Hematopoietic multipotent progenitor cell treated with erythropoietin and hydrocortisone succinate and interleukin-3 and kit ligand, for 15 days (in vitro differentiated cells): ENCODE data around the gene MAPK8IP3.
"Not testable (repeated sequence)": the region's sequence is repeated elsewhere in the genome, so short reads cannot be mapped to it uniquely, and the experiment has no call there.

Experiments
- DNase-seq: peaks from one replicate; pipeline ENCODE4 v3.0.0-alpha.2; 2015; ENCODE audit warnings: low spot score

The MAPK8IP3 gene

DNA sequence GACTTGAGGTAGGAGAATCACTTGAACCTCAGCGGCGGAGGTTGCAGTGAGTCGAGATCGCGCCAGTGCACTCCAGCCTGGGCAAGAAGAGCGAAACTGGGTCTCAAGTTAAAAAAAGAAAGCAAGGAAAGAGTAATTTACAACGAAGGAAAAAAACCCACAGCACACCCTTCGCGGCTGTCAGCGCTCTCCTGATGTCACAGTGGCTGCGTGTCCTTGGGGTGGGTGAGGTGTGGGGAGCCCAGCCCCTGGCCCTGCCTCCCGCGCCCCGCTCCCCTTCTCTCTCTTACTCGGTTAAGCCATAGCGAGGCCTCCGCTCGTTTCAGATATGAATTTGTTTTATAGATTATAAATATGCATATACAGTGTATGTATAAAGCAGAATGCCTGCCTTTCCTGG, 28.7 kb upstream of the MAPK8IP3 start:
- DNase-seq: no peak

DNA sequence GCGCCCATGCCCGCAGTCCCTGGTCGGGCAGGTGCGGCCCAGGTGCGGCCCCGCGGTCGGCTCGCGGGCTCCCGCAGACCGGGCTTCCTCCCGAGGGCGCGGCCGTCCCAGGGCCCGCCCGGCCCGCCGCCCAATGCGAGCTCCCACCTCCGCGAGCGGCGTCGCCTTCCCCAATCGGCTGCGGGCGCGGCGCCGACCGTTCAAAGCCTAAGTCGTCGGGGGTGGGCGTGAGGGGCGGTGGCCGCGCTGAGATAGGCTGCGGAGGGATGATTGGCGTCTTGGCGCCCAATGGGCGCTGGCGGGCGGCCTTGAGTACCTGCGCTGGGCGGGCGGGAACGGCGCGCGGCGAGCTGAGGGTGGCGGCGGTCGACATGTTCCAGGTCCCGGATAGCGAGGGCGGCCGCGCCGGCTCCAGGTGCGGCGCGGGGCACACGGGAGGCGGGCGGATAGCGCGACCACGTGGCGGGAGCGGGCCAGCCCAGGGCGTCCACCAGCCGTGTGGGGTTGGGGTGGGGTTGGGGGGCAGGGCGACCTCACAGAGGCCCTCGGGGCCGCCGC, 28.0 kb upstream of the MAPK8IP3 start, which contains the start of gene JPT2:
Gene JPT2 (plus strand): TSS at position 338 of the 558 bp plus-strand sequence. CDS start 34 bp downstream, at position 372.
- peak; percentile 96 for DNase-seq

DNA sequence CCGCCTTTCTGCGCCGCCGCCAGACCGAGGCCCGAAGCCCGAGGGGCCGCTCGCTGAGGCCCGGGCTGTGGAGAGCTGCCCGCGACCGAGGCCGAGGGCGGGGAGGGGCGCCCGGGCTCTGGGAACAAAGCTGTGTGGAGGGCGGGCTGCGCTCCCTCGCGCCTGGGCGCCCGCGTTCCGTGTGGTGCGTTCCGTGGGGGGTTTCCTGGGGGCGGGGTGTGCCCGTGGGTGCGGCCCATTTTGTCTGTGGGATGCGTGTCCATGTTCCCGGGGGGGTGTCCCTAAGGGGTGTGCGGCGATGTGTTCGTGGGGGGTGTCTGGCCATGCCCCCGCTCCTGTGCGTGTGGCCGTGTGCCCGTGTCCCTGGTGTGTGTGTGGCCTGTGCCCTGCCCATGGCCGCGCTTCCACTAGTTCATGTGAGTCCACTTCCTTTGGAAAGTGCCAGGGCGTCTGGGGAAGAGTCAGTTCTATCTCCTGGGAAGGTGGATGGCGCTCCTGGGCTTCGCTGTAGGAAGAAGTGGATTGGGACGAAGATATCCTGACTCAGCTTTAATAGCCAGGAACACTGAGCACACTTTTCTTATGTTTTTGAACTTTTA, 27.4 kb upstream of the MAPK8IP3 start:
- peak; percentile 12 for DNase-seq

DNA sequence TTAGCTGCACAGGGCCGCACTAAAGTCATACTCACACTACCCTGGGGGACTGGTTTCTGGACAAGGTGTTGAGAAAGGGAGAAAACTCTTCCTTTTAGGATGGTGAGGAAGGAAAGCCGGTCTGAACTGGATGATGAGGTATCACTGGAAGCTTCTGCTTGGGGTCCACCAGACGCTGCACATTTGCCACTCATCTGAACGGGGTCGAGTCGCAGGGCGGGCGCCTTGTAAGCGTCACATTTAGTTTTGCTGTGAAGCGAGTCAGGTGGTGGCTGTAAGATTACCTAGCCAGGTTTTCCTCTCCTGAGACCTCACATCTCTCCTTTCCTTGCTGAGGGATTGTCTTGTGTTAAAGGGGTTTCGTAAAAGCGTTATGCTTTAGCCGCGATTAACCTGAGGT, 25.6 kb upstream of the MAPK8IP3 start:
- no peak for DNase-seq

DNA sequence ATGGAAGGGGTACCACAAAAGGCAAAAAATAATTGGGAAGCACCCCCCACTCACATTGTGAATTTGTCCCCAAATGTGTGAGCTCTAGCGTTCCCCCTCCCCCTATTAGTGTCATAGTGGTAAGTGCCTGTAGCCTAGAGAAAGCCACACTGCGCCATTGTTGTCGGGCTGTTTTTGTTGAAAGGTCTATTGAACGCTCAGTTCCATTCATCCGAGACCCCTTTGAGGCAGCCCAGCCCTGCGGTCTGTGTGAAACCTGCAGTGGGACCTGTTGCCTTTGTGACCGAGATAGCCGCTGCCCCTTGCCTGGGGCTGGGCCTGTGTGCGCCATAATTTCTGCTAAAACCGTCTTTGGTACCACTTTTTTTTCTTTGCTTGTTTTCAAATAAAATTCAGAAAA, 25.0 kb upstream of the MAPK8IP3 start:
- no peak for DNase-seq

DNA sequence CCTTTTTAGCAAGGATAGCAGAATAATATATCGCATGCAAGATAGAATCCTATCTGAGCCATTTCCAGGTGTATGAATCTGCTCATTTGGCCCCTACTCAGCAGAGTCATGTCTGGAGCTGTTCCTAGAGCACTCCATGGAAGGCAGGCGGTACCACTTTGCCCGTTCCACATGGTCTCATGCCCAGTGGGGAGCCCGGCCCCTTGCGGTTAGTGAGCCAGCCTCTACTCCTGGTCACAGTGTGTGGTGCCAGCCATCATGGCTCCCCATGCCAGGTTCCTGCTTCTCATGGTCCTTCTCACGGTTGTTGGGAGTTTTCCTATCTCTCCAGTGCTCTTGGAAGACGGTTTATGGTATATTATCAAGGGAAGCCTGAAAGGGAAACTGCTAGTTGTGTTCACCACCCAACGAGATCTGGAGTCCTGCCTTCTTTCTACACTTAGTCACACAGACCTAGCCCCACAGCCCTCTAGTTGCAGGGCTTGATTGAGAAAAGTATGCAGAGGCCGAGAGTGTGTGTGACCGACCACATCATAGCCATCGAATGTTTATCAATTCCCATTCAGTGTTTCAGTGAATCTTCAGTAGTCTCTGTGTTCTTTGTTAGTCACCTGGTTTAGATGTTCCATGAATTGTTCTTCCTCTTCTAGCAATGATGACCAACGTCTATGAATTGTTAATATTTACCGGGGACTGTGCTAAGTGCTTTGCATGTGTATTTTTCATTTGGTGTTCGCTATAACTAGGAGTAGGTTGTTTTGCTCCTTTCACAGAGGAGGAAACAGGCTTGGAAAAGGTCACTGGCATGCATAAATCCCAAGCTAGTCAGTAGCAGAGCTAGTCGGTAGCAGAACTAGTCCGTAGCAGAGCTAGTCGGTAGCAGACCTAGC, 18.3 kb upstream of the MAPK8IP3 start:
- DNase-seq: no peak

DNA sequence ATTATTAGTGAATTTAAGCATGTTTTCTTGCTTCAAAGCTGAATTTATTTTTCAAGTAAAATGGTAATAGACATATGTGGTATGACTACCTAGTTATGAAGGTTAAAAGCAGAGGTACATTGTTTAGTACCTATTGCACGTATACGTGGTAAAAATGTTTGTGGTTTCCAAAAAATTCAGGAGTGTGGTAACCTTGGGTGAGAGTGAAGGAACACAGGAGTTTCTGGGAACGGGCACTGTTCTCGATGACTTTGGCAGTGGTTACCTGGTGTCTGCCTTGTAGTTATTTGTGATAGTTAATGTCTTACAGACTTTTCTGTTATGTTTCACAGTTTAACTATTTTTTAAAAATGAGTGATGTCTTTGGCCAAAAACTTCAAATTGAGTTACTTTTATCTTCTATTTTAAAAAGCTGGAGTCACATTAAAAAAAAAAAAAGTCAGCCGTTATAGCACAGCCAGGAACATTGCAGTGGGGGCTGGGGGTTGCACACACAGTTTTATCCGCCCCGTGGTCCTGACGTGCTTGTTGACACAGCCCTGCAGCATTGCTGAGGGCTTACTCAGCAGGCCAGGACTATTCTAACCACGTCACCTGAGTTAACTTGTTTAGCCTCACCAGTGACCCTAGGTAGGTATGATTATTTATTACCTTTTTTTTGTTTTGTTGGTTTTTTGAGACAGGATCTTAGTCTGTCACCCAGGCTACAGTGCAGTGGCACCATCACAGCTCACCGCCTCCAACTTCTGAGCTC, 17.0 kb upstream of the MAPK8IP3 start:
- DNase-seq: no peak

DNA sequence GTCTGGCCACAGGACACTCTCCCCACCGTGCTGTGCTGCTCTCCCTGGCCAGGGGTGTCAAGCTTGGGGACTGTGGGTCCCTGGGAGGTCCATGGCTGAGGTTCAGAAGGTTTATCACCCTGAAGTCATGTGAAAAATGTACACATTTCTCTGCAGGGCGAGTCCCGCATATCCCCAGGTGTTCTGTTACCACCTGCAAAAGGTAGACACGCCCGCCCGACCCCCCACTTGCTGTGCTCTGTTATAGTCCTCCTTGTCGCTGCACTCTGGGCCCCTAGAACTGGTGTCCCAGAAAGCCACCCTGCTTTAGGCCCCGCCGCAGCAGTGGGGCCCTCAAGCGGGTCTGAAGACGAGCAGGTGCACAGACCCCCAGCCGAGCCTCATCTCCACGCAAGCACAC, 16.1 kb upstream of the MAPK8IP3 start:
- no peak for DNase-seq

DNA sequence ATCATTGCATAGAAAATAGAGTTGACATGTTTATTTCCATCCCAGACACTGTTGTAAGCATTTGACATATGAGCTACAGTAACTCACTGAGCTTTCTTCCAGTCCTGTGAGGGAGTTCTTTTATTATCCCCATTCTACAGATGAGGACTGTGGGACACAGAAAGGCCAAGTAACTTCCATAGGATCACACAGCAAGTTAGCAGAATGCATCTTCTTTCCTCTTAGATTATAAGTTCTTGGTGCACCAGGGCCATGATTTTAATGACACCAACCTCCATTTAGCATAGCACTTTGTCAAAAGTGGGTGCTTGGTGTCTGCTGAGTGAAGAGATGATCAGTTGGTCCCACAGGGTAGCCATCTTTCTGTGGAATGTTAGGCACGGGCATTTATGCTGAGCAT, 15.2 kb upstream of the MAPK8IP3 start:
- no peak for DNase-seq

DNA sequence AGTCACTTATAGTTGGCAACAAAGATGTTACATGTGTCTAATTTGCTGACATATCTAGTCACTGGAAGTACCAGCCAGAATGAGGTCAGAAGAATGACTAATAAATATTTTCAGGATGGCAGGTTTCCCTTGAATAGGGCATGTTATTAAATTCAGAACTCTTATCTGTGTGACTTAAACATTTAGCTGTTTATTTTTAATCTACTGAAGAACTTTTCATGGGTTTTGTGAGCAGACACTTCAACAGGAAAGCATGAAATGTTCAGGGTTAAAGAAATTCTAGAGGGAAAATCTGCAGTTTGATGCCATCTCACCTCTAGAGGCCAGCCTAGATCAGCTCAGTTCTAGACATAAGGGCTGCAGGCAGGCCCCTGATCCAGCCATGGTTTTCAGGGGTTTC, 14.7 kb upstream of the MAPK8IP3 start:
- no peak for DNase-seq

DNA sequence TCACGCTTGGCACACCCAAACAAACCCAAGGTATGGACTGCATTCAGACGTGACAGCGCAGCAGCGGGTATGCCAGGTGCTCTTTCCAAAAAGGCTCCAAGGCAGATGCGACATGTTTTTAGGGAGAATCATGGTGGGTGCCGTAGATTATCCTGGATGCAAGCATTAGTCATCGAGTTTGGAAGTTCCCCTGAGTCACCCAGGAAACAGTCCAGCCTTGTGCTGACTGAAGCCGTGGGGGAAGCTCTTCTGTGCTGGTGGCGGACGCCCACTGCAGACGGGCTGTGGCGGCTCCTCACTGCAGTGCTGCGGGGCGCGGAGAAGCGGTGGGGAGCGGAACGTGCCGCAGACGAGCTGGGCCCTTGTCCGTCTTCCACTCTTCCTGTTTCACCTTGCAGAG, 14.0 kb upstream of the MAPK8IP3 start:
- DNase-seq: no peak

DNA sequence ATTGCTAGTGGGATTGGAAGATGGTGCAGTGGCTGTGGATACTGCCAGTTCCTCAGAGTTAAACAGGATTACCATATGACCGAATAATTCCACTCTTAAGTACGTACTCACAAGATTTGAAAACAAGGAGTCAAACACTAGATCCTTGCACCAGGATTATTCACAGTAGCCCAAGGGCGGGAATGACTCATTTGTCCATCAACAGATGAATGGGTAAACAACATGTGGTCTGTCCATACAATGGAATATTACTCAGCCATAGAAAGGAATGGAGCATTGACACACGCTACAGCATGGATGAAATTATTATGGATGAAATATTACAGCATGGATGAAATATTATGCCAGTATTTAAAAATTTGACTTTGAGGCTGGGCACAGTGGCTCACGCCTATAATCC, 9.1 kb upstream of the MAPK8IP3 start:
- no peak for DNase-seq

DNA sequence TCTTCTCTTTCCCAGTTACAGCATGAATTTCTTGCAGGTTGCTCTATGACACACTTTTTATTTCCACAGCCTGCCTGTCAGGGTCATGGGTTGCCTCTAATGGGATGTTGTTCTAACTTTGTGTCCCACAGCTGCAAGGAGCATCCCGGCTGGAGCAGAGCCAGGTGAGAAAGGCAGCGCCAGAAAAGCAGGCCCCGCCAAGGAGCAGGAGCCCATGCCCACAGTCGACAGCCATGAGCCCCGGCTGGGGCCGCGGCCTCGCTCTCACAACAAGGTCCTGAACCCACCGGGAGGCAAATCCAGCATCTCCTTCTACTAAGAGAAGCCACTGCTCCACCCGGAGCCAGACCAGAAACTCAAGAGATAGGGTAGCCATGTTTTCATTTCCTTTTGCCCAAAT, 7.3 kb upstream of the MAPK8IP3 start:
- no peak for DNase-seq

DNA sequence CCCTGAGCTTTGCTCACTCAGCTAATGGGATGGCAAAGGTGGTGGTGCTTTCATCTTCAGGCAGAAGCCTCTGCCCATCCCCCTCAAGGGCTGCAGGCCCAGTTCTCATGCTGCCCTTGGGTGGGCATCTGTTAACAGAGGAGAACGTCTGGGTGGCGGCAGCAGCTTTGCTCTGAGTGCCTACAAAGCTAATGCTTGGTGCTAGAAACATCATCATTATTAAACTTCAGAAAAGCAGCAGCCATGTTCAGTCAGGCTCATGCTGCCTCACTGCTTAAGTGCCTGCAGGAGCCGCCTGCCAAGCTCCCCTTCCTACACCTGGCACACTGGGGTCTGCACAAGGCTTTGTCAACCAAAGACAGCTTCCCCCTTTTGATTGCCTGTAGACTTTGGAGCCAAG, 5.7 kb upstream of the MAPK8IP3 start:
- DNase-seq: no peak

DNA sequence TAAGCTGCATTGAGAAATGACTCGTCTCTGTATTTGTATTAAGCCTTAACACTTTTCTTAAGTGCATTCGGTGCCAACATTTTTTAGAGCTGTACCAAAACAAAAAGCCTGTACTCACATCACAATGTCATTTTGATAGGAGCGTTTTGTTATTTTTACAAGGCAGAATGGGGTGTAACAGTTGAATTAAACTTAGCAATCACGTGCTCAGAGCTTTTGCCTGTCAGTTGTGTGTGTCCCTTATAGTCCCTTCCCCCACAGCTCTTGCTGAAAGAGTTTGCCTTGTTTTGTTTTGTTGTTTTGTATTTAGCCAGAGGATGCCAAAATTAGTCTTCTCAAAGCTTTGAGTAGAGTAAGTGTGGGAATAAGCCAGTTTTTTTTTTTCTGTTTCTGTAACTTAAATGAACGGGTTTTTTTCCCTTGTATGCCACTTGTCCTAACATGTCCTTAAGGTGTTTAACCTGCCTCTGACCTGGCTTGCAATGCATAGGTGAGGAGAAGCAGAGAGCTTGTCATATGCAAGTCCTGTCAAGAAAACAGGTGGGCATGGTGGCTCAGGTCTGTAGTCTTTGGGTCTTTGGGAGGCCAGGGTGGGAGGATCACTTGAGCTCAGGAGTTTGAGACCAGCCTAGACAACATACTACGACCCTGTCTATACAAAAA, 4.6 kb upstream of the MAPK8IP3 start:
- DNase-seq: no peak

DNA sequence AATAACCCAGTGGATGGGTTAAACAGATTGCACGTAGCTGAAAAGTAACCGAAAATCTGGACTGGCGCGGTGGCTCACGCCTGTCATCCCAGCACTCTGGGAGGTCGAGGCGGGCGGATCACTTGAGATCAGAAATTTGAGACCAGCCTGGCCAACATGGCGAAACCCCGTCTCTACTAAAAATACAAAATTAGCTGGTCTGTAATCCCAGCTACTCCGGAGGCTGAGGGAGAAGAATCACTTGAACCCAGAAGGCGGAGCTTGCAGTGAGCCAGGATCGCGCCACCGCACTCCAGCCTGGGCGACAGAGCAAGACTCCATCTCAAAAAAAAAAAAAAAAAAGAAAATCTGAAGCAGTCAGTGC, 689 bp upstream of the MAPK8IP3 start:
- not testable (repeated sequence) for DNase-seq

DNA sequence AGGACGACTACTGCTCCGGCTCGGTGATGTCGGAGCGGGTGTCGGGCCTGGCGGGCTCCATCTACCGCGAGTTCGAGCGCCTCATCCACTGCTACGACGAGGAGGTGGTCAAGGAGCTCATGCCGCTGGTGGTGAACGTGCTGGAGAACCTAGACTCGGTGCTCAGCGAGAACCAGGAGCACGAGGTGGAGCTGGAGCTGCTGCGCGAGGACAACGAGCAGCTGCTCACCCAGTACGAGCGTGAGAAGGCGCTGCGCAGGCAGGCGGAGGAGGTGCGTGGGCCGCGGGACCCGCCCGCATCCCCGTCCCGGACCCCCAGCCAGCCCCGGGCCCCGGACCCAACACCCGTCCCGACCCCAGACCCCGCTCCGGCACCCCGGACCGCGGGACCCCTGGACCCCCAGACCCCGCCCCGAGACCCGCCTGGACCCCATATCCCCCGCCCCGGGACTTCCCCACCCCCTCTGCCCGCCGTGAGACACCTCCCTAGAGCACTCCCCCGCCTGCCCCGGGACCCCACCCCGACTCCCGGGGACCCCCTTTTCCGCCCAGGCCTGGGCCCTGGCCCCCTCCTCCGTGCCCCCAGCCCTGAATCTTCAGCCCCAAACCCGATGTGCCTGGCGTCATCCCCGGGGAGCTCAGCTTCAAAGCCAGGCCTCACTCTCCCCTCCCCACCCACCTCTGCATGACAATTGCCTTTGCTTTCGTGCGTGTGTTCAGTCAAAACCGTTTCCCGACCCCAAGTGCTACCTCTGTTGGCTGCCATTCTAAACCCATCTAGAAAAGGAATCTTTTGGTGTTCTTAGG, 594 bp downstream of the MAPK8IP3 start:
- peak; percentile 17 for DNase-seq

DNA sequence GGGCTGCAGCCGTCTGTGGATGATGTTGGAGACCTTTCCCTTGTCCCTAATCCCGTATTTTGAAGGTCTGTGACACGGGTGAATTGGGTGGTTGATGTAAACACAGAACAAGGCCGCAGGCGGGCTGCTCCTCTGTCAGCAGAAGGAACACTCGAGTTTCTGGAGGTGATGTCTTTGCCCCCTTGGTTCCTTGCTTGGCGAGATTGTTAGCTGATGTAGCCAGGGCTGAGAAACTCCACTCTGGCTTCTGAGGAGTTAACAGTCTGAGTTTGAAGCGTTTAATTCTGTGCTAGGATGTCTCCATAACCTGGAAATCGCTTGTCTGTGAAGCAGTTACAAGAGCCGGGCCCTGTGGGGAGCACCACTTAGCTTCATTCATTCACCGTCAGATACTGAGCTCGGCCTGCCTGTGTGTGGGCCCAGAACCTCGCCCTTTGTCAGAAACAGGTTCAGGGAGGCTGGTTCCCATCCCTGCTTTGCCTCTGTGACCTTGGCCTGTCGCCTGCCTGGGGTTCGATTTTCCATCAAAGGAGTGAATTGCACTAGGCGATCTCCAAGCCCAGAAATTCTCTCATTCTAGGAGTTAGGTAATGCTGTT, 1.3 kb downstream of the MAPK8IP3 start:
- DNase-seq: peak; percentile 26

DNA sequence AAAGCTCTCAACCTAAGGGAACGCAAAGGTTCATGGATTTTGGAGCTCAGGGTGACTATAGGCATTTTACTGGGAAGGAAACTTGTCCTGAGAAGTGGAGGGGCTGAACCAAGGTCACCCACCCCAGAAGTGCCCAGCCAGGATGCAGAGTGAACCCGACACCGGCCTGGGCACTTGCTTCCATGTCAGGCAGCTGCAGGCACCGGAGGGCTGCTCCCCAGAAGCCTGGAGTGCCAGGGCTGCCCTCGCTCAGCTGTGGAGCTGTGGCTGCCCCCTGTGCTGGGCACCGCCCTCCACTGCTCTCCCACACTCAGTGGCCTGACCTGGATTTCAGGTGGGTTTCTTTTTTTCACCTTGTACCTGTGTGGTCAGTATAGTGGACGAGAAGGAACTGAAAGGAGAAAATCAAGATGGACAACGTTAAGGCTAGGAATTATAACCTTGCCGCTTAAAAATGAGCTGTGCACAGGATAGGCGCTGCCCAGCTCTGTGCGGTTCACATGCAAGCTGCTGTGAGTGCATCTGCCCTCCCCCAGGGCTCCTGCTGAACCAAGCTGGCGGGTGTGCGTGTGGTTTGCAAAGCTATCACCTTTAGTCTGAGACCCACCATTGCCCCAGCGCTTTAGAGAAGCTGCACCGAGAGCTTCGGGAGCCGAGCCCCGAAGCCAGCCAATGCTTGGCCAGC, 2.2 kb downstream of the MAPK8IP3 start:
- DNase-seq: no peak

DNA sequence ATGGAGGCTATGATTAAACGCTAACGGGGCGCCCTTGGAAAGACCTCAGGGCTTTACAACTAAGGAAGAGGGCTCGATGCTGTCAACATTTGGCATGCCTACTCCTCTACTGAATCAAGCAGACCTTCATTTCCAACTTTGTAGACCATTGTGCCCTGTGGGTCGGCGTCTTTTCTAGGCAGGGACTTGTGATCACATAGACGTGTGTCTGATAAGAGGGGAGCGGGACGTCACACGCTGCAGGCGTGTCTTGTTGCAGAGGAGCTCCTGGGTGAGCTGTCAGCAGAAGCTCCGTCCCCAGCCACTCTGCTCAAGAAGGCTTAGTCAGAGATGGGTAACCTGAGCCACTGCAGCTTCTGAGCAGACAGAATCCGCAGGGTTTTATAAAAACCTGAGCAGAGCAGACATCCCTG, 2.8 kb downstream of the MAPK8IP3 start:
- DNase-seq: peak; percentile 70
